PFSK-1 (cell line): ENCODE measurements around the gene CD163L1.

ENCODE experiments used
- POLR2AphosphoS5 ChIP-seq: IDR thresholded peaks from 2 replicates; pipeline ENCODE4 v1.6.1; 2012; ENCODE audit warnings: low read depth, mild to moderate bottlenecking, control low read depth, low read length, moderate library complexity
- REST ChIP-seq, 2 experiments: IDR thresholded peaks; 2 replicates each; pipeline versions ENCODE4 v1.6.1 to v1.8.0; 2011 to 2012; ENCODE audit warnings: low read depth in 2 of 2, low read length in 2 of 2, control low read depth in 1 of 2, inconsistent platforms in 1 of 2, mild to moderate bottlenecking in 1 of 2, moderate library complexity in 1 of 2; ENCODE audit not compliant: insufficient read depth in 1 of 2

- TF ChIP-seq REST (IDR thresholded peaks at IDR 0.05; ENCODE audit: insufficient read depth in 1 of 2, low read depth in 2 of 2, low read length in 2 of 2) (no peak), POLR2AphosphoS5 (no peak)
These were observed 82.7 kb downstream of the CD163L1 start for GRCh38 chr12:7361265-7361664.
